ENCODE data around the gene GADL1. TPM values are rescaled to one million over a fixed set of nuclear protein-coding genes. Genes with fewer than 3 reads are reported as not detected.

Gene GADL1
- polyA plus RNA-seq, 3 donors = not detected

GRCh38 chr3:30721314-30721634, 173.2 kb downstream of the GADL1 start:
- Mint-ChIP-seq H3K36me3 (no peaks in the 10 kb centered on the region), H3K4me1 (no peaks in the 10 kb centered on the region), H3K9me3 (peaks cover 2 to 10% (median 3%) of the 10 kb centered on the region in 7 donors), H3K27me3 (ENCODE audit: low read depth in 3 of 3) (peaks cover 0 to 8% (median 0%) of the 10 kb centered on the region in 3 donors), H3K27ac (no peak overlapping the region), H3K4me3 (no peak overlapping the region)
- H3K27ac ChIP-seq (ENCODE audit: low read depth in 1 of 2, low read length in 2 of 2) = no peak overlapping the region
- no peaks in the 10 kb centered on the region for H3K79me2 ChIP-seq (ENCODE audit: insufficient read depth, low read length)
- no peaks in the 10 kb centered on the region for H3K36me3 ChIP-seq (replicated peaks in 1 of 2; ENCODE audit: control insufficient read depth in 1 of 2, insufficient read depth in 2 of 2, low read length in 2 of 2)
- no peak overlapping the region for H3K9ac ChIP-seq (ENCODE audit: insufficient read depth, low read length, poor library complexity, severe bottlenecking)
- no peaks in the 10 kb centered on the region for H3K9me3 ChIP-seq (replicated peaks in 1 of 2; ENCODE audit: control insufficient read depth in 1 of 2, insufficient read depth in 1 of 2, low read length in 2 of 2)
- DNase-seq = no peak
- intact Hi-C loops (cut with micrococcal nuclease) = no loop called here
- no peaks in the 10 kb centered on the region for H3K27me3 ChIP-seq (ENCODE audit: control insufficient read depth in 2 of 2, insufficient read depth in 2 of 2, low read length in 2 of 2)
- no peak overlapping the region for H2AFZ ChIP-seq (ENCODE audit: insufficient read depth, low read depth, low read length, poor library complexity, severe bottlenecking)
- no peaks in the 10 kb centered on the region for H3K4me1 ChIP-seq (ENCODE audit: control insufficient read depth in 1 of 2, insufficient read depth in 2 of 2, low read length in 2 of 2)
- 100% methylated on average over 1 of the region's 2 CpGs for WGBS (ENCODE audit: insufficient coverage)
- TF ChIP-seq, protein P1, sequence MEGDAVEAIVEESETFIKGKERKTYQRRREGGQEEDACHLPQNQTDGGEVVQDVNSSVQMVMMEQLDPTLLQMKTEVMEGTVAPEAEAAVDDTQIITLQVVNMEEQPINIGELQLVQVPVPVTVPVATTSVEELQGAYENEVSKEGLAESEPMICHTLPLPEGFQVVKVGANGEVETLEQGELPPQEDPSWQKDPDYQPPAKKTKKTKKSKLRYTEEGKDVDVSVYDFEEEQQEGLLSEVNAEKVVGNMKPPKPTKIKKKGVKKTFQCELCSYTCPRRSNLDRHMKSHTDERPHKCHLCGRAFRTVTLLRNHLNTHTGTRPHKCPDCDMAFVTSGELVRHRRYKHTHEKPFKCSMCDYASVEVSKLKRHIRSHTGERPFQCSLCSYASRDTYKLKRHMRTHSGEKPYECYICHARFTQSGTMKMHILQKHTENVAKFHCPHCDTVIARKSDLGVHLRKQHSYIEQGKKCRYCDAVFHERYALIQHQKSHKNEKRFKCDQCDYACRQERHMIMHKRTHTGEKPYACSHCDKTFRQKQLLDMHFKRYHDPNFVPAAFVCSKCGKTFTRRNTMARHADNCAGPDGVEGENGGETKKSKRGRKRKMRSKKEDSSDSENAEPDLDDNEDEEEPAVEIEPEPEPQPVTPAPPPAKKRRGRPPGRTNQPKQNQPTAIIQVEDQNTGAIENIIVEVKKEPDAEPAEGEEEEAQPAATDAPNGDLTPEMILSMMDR (IDR thresholded peaks at IDR 0.05) = no peak
- H4K20me1 ChIP-seq (ENCODE audit: insufficient read depth, low read length) = no peaks in the 10 kb centered on the region
- no peak overlapping the region for H3K4me3 ChIP-seq (replicated peaks in 1 of 3; ENCODE audit: low read depth in 2 of 3, low read length in 3 of 3)
- no peak overlapping the region for H3K4me2 ChIP-seq (replicated peaks; ENCODE audit: extremely low read depth, low read length, poor library complexity, severe bottlenecking)

DNA sequence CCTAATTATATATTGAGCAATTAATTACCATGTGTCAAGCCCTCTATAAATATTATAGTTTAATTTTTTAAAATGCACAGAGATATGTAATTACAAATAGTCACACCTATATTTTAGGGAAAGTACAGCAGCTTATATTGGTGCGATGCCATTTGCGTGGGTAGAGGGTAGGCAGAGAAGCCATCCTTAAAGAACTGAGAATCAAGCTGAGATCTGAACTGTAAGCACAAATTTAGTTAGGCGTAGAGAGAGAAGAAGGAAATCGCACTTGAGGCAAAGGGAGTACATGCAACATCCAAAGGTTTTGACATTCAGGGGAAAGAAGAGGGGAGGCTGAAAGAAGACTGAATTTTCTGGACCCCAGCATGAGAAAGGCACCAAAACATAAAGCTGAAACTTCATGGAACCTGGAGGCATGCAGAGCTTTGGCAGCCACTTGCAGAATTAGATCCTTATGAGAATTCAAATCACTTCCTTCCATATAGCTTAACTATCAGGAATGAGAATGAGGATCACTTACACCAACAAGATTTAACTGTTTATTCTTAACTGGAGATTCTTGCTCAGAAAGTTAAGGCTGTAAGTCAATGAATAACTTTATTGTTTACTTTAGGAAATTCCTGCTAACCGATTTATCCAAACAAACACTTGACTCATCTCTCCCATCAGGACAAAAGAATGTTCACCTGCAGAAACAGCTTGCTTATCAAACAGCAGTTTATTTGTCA, 173.7 kb downstream of the GADL1 start:
- DNase-seq = no peak
- Histone ChIP-seq H3K4me3 (replicated peaks in 1 of 3; ENCODE audit: low read depth in 2 of 3, low read length in 3 of 3) (no peak overlapping the region), H3K27me3 (ENCODE audit: control insufficient read depth in 2 of 2, insufficient read depth in 2 of 2, low read length in 2 of 2) (no peaks in the 10 kb centered on the region), H3K36me3 (replicated peaks in 1 of 2; ENCODE audit: control insufficient read depth in 1 of 2, insufficient read depth in 2 of 2, low read length in 2 of 2) (no peaks in the 10 kb centered on the region), H3K4me1 (ENCODE audit: control insufficient read depth in 1 of 2, insufficient read depth in 2 of 2, low read length in 2 of 2) (no peaks in the 10 kb centered on the region), H2AFZ (ENCODE audit: insufficient read depth, low read depth, low read length, poor library complexity, severe bottlenecking) (no peak overlapping the region), H3K27ac (ENCODE audit: low read depth in 1 of 2, low read length in 2 of 2) (no peak overlapping the region), H4K20me1 (ENCODE audit: insufficient read depth, low read length) (no peaks in the 10 kb centered on the region), H3K79me2 (ENCODE audit: insufficient read depth, low read length) (no peaks in the 10 kb centered on the region), H3K9me3 (replicated peaks in 1 of 2; ENCODE audit: control insufficient read depth in 1 of 2, insufficient read depth in 1 of 2, low read length in 2 of 2) (no peaks in the 10 kb centered on the region), H3K4me2 (replicated peaks; ENCODE audit: extremely low read depth, low read length, poor library complexity, severe bottlenecking) (no peak overlapping the region), H3K9ac (ENCODE audit: insufficient read depth, low read length, poor library complexity, severe bottlenecking) (no peak overlapping the region)
- 97% methylated on average over 4 of the region's 5 CpGs for whole genome bisulfite sequencing (ENCODE audit: insufficient coverage)
- Mint-ChIP-seq H3K36me3 (no peaks in the 10 kb centered on the region), H3K4me1 (no peaks in the 10 kb centered on the region), H3K9me3 (peaks cover 2 to 10% (median 4%) of the 10 kb centered on the region in 7 donors), H3K27ac (no peak overlapping the region), H3K4me3 (no peak overlapping the region), H3K27me3 (ENCODE audit: low read depth in 3 of 3) (peaks cover 0 to 9% (median 0%) of the 10 kb centered on the region in 3 donors)
- TF ChIP-seq, protein P1 (IDR thresholded peaks at IDR 0.05) = no peak
- intact Hi-C loops (cut with micrococcal nuclease) = no loop called here

Data from CD14-positive monocyte (primary cell).